Stomach (tissue), 4 donors: Measurements from ENCODE around the gene SPAAR.

ENCODE experiments used
- EP300 ChIP-seq: sonication (generic); formaldehyde crosslinking; IDR thresholded peaks from one replicate; pipeline ENCODE4 v1.6.1; 2017; ENCODE audit warnings: antibody characterized with exemption
- POLR2A ChIP-seq, 4 donors: fragments of 450-650 bp; IDR thresholded peaks; one replicate each; pipeline ENCODE4 v1.6.1; 2016; ENCODE audit warnings: antibody characterized with exemption in 4 of 4, control low read depth in 2 of 4, mild to moderate bottlenecking in 1 of 4, moderate library complexity in 1 of 4
- POLR2AphosphoS5 ChIP-seq, 3 donors: sonication (generic); formaldehyde crosslinking; IDR thresholded peaks; one replicate each; pipeline ENCODE4 v1.6.1; 2016; ENCODE audit warnings: antibody characterized with exemption in 3 of 3
- TF ChIP-seq, protein P1 (sequence below), 7 experiments: fragments of 450-650 bp in 4 of 7; fragments of 200-600 bp in 3 of 7; sonication (generic) in 3 of 7; IDR thresholded peaks; one replicate each; pipeline ENCODE4 v1.5.1; 2016 to 2019; ENCODE audit warnings: antibody characterized with exemption in 7 of 7, control low read depth in 2 of 7, mild to moderate bottlenecking in 1 of 7

GRCh38 chr9:35912791-35913400 is 3.6 kb downstream of the SPAAR start:
- no peak for TF ChIP-seq POLR2A (IDR thresholded peaks at IDR 0.05)
- TF ChIP-seq, protein P1, sequence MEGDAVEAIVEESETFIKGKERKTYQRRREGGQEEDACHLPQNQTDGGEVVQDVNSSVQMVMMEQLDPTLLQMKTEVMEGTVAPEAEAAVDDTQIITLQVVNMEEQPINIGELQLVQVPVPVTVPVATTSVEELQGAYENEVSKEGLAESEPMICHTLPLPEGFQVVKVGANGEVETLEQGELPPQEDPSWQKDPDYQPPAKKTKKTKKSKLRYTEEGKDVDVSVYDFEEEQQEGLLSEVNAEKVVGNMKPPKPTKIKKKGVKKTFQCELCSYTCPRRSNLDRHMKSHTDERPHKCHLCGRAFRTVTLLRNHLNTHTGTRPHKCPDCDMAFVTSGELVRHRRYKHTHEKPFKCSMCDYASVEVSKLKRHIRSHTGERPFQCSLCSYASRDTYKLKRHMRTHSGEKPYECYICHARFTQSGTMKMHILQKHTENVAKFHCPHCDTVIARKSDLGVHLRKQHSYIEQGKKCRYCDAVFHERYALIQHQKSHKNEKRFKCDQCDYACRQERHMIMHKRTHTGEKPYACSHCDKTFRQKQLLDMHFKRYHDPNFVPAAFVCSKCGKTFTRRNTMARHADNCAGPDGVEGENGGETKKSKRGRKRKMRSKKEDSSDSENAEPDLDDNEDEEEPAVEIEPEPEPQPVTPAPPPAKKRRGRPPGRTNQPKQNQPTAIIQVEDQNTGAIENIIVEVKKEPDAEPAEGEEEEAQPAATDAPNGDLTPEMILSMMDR (IDR thresholded peaks at IDR 0.05) = no peak
- TF ChIP-seq EP300 = no peak
- TF ChIP-seq POLR2AphosphoS5 (IDR thresholded peaks at IDR 0.05) = no peak
